ENCODE data around the gene CMSS1. TPM values are rescaled to one million over a fixed set of nuclear protein-coding genes. Genes with fewer than 3 reads are reported as not detected.
A peak's percentile ranks its signal among the peaks of the same experiment; 100 is the strongest.

Gene CMSS1
- total and polyA plus RNA-seq, 2 of the 13 experiments (the other 11 are each of a cell fraction or from before 2014, with no cell fraction given) = 6.4 to 48.7 TPM

GRCh38 chr3:99901200-99901926 is 83.7 kb downstream of the CMSS1 start (continued):
- TF ChIP-seq THAP7 (CRISPR knock-in tag; IDR thresholded peaks at IDR 0.05) = no peak
- TF ChIP-seq ZNF605 (CRISPR knock-in tag; IDR thresholded peaks at IDR 0.05) = no peak
- no peak; the same call in 1 of the 2 replicates for TF ChIP-seq NR2F6 (IDR thresholded peaks at IDR 0.05)
- TF ChIP-seq NR2F6 (CRISPR knock-in tag; IDR thresholded peaks at IDR 0.05) = peak; percentile 69
- TF ChIP-seq ZNF615 (CRISPR knock-in tag; IDR thresholded peaks at IDR 0.05; ENCODE audit: borderline replicate concordance) = no peak
- no peak; the same call in 1 of the 2 replicates for TF ChIP-seq YEATS4 (CRISPR knock-in tag; IDR thresholded peaks at IDR 0.05; ENCODE audit: borderline replicate concordance)
- no peak for TF ChIP-seq TSC22D2 (CRISPR knock-in tag; IDR thresholded peaks at IDR 0.05; ENCODE audit: borderline replicate concordance)
- TF ChIP-seq NFIB (CRISPR knock-in tag; IDR thresholded peaks at IDR 0.05; ENCODE audit: borderline replicate concordance) = no peak
- no peak for TF ChIP-seq REL (CRISPR knock-in tag; conservative IDR thresholded peaks at IDR 0.05)
- no peak for TF ChIP-seq ZBTB46 (CRISPR knock-in tag; IDR thresholded peaks at IDR 0.05; ENCODE audit: borderline replicate concordance)
- no peak for TF ChIP-seq PREB (CRISPR knock-in tag; IDR thresholded peaks at IDR 0.05)
- 0 out of 2 replicates have a peak, but pooled peaks have one; percentile 30 for TF ChIP-seq ZNF136 (CRISPR knock-in tag; IDR thresholded peaks at IDR 0.05; ENCODE audit: low read depth)
- no peak for TF ChIP-seq NFE2L2 (IDR thresholded peaks at IDR 0.05; ENCODE audit: low read length)
- no peak for TF ChIP-seq BCLAF1 (IDR thresholded peaks at IDR 0.05)
- TF ChIP-seq DRAP1 (CRISPR knock-in tag; IDR thresholded peaks at IDR 0.05) = peak; percentile 70
- TF ChIP-seq ELF4 (CRISPR knock-in tag; IDR thresholded peaks at IDR 0.05; ENCODE audit: borderline replicate concordance) = no peak
- no peak; the same call in 1 of the 2 replicates for TF ChIP-seq ZNF777 (CRISPR knock-in tag; IDR thresholded peaks at IDR 0.05)
- TF ChIP-seq MXI1 (IDR thresholded peaks at IDR 0.05; ENCODE audit: borderline replicate concordance, low read depth, low read length) = peak; percentile 35; the same call in 1 of the 3 replicates
- no peak for TF ChIP-seq ZNF724P (CRISPR knock-in tag; IDR thresholded peaks at IDR 0.05; ENCODE audit: borderline replicate concordance)
- TF ChIP-seq HMG20A (CRISPR knock-in tag; IDR thresholded peaks at IDR 0.05; ENCODE audit: borderline replicate concordance) = peak; percentile 86; the same call in 1 of the 2 replicates
- no peak for TF ChIP-seq KDM4B (CRISPR knock-in tag; IDR thresholded peaks at IDR 0.05)
- TF ChIP-seq SRY (CRISPR knock-in tag; IDR thresholded peaks at IDR 0.05) = no peak
- TF ChIP-seq KLF13 (CRISPR knock-in tag; IDR thresholded peaks at IDR 0.05) = no peak
- TF ChIP-seq NFKB2 (CRISPR knock-in tag; IDR thresholded peaks at IDR 0.05; ENCODE audit: borderline replicate concordance) = no peak
- TF ChIP-seq TBX3 (IDR thresholded peaks at IDR 0.05; ENCODE audit: borderline replicate concordance) = peak; percentile 83; the same call in 1 of the 2 replicates

Measured in HepG2 (cell line).